Uterus (tissue), 2 donors: ENCODE data around the gene MYO16.

ENCODE experiments used
- CTCF ChIP-seq, 4 experiments: fragments of 200-600 bp in 2 of 4; fragments of 450-650 bp in 2 of 4; sonication (generic) in 2 of 4; IDR thresholded peaks; one replicate each; pipeline ENCODE4 v1.5.1; 2016 to 2019; ENCODE audit warnings: antibody characterized with exemption in 4 of 4, mild to moderate bottlenecking in 2 of 4, moderate library complexity in 1 of 4
- POLR2A ChIP-seq, 2 donors: fragments of 450-650 bp; IDR thresholded peaks; one replicate each; pipeline ENCODE4 v1.6.1; 2016; ENCODE audit warnings: antibody characterized with exemption in 2 of 2, mild to moderate bottlenecking in 1 of 2, moderate library complexity in 1 of 2

- no peak for TF ChIP-seq POLR2A (IDR thresholded peaks at IDR 0.05)
- TF ChIP-seq CTCF (IDR thresholded peaks at IDR 0.05), result no peak
These were observed 373.5 kb downstream of the MYO16 start for GRCh38 chr13:109002934-109003333.
